Measurements from ENCODE around the gene KCNH1.
"Not testable (repeated sequence)": the region's sequence is repeated elsewhere in the genome, so short reads cannot be mapped to it uniquely, and the experiment has no call there.

Gene KCNH1

DNA sequence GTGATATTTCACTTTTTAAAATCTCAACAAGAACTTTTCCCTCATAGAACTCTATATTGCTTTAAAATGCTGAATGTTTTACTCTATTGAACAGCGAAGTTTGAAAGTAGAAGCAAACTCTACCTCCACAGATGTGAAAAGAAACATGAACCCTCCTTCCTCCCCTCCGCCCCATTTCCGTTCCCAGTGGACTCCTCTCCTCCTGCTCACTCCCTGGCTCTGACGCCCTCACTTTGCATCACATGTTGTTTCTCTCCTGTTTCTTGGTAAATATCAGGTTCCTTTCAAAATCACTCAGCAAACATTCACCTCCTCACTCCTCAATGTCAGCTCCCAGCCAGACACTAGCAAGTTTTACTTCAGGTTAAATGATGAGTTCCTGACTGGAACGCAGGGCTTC lies 34.6 kb downstream of the KCNH1 start:
- TF ChIP-seq, protein P1, sequence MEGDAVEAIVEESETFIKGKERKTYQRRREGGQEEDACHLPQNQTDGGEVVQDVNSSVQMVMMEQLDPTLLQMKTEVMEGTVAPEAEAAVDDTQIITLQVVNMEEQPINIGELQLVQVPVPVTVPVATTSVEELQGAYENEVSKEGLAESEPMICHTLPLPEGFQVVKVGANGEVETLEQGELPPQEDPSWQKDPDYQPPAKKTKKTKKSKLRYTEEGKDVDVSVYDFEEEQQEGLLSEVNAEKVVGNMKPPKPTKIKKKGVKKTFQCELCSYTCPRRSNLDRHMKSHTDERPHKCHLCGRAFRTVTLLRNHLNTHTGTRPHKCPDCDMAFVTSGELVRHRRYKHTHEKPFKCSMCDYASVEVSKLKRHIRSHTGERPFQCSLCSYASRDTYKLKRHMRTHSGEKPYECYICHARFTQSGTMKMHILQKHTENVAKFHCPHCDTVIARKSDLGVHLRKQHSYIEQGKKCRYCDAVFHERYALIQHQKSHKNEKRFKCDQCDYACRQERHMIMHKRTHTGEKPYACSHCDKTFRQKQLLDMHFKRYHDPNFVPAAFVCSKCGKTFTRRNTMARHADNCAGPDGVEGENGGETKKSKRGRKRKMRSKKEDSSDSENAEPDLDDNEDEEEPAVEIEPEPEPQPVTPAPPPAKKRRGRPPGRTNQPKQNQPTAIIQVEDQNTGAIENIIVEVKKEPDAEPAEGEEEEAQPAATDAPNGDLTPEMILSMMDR (IDR thresholded peaks at IDR 0.05; ENCODE audit: low read depth, low read length), result no peak
- DNase-seq (ENCODE audit: extremely low read depth, low read depth), result no peak

DNA sequence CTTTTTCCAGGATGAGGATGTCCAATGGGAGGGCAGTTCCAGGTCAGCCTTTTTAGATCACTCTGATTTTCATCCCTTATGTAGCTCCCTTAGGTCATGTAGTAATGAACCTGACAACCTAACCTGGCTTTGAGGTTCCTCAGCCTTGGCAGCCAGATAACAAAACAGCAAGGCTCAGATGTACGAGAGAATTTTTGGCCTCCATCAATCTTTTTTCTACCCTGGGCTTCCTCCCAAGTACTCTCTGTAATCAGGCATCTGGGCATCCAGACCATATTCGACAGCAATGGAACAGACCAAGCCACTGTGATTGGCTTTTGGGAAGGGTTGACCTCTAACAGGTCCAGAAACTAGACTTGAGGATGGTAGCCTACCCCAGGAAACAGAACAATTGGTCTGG lies 38.6 kb downstream of the KCNH1 start:
- DNase-seq (ENCODE audit: extremely low read depth, low read depth), result no peak
- TF ChIP-seq, protein P1 (IDR thresholded peaks at IDR 0.05; ENCODE audit: low read depth, low read length), result no peak

DNA sequence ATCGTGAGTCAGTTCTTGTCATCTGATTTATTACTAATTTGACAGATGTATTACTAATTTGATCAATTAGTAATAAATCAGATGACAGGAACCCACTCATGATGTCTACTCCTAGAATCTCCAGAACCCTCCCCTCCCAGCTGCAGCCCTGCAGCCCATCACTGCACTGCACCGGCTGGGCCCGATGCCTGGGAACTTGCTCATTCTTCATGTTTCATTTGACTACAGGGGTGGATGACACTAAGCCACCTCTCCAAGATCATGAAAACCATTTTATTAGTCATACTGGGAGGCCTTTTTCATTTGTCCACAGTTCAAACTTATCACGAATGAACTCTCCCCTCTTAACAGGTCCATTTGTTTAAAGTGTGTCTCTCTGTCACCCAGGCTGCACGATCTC lies 41.0 kb downstream of the KCNH1 start:
- TF ChIP-seq, protein P1 (IDR thresholded peaks at IDR 0.05; ENCODE audit: low read depth, low read length), result no peak
- no peak for DNase-seq (ENCODE audit: extremely low read depth, low read depth)

DNA sequence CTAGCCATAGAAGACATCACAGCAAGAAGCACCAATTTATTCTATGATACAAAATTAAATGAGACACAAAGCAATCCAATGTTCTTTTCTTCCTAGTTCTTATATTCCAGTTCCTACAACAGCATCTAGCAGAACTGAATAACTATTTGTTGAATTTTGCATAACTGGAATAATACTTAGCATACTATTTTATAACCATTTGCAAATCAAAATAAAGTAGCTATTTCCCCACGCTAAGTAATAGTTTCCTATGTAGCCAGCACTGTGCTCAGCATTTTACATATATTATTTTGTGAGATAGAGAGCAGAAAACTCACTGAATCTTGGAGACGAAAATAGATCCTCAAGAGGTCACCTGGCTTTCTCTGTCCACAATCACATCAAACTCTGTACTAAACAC lies 42.1 kb downstream of the KCNH1 start:
- TF ChIP-seq, protein P1 (IDR thresholded peaks at IDR 0.05; ENCODE audit: low read depth, low read length), result no peak
- DNase-seq (ENCODE audit: extremely low read depth, low read depth), result no peak

DNA sequence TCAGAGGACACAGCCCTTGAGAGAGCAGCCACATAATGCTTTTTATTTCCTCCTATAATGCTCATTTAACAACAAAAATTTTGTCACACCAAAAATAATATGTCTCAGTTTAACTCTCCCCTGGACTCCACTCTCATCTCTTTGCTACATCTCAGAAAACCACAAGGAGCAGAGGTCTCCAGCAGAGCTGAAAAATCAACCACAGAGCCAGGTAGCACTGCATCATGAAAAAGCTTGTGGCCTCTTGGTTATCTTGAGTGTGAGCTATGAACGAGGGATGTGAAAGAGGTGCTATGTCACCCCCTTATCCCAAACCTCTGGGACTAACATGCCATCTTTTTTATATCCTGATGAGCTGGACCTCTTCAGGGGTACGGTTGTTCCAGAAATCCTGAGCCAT lies 44.4 kb downstream of the KCNH1 start:
- DNase-seq (ENCODE audit: extremely low read depth, low read depth), result no peak

DNA sequence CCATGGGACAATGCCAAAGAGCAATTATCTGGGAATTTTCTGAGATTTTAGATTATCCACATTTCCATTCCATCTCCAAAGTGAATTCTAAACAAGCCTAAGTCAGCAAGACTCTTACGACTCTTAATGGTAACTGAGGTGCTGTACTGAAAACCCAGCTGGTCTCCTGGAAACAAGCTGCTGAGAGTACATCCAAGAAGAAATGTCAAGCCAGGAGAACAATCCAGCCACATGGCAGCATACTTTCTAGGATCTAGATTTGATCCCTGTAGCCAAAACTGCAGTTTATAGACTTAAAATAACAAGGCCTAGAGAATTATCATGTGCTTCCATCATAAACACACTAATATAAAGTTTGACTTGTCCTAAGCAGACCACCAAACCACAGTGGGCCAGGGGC lies 45.8 kb downstream of the KCNH1 start:
- TF ChIP-seq, protein P1 (IDR thresholded peaks at IDR 0.05; ENCODE audit: low read depth, low read length), result no peak
- DNase-seq (ENCODE audit: extremely low read depth, low read depth), result no peak

More for the DNA sequence above, 44.4 kb downstream of the KCNH1 start:
- TF ChIP-seq, protein P1 (IDR thresholded peaks at IDR 0.05; ENCODE audit: low read depth, low read length), result no peak

DNA sequence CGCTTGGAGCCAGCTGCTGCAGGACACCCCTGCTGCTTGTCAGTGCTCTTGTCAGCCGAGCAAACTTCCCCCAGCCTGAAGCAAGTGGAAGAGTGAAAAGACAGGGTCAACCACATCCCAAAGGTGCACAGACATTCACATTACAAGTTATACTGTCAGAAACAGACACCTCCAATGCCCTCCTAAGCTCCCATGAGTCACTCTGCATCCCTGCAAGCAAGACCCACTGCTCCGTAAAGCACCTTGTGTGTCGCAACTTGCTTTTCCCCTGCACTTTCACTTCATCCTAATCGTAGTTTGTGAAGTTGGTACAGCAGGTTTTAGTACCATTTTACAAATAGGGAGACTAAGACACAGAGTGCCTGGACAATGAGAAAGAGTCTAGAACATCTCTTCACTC lies 51.1 kb downstream of the KCNH1 start:
- no peak for DNase-seq (ENCODE audit: extremely low read depth, low read depth)
- TF ChIP-seq, protein P1 (IDR thresholded peaks at IDR 0.05; ENCODE audit: low read depth, low read length), result no peak

DNA sequence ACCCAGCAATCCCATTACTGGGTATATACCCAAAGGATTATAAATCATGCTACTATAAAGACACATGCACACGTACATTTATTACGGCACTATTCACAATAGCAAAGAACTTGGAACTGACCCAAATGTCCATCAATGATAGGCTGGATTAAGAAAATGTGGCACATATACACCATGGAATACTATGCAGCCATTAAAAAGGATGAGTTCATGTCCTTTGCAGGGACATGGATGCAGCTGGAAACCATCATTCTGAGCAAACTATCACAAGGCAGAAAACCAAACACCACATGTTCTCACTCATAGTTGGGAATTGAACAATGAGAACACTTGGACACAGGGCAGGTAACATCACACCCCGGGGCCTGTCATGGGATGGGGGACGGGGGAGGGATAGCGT lies 52.5 kb downstream of the KCNH1 start:
- DNase-seq (ENCODE audit: extremely low read depth, low read depth), result not testable (repeated sequence)

Measured in AG09319 (cell line).